HEK293 (cell line): ENCODE results near the gene MDH2.
A peak's percentile ranks its signal among the peaks of the same experiment; 100 is the strongest.

Experiments
- EGR2 ChIP-seq: fragments of 450-650 bp; formaldehyde crosslinking; IDR thresholded peaks from 2 replicates; pipeline ENCODE4 v1.5.1; 2016; ENCODE audit warnings: low read depth, missing biosample characterization, missing genetic modification characterization
- HOXA7 ChIP-seq: sonication (generic); formaldehyde crosslinking; IDR thresholded peaks from 2 replicates; pipeline ENCODE4 v1.8.1; 2022; ENCODE audit warnings: missing genetic modification reagents, borderline replicate concordance
- KLF7 ChIP-seq: fragments of 450-650 bp; formaldehyde crosslinking; IDR thresholded peaks from 2 replicates; pipeline ENCODE4 v1.5.1; 2016; ENCODE audit warnings: missing biosample characterization, missing genetic modification characterization, borderline replicate concordance
- PRDM2 ChIP-seq: fragments of 450-650 bp; formaldehyde crosslinking; IDR thresholded peaks from 2 replicates; pipeline ENCODE4 v1.5.1; 2016; ENCODE audit warnings: missing biosample characterization, missing genetic modification characterization, borderline replicate concordance
- REST ChIP-seq: fragments of 450-650 bp; formaldehyde crosslinking; IDR thresholded peaks from 2 replicates; pipeline ENCODE4 v1.5.1; 2016; ENCODE audit warnings: missing biosample characterization, missing genetic modification characterization
- SP3 ChIP-seq: fragments of 450-650 bp; formaldehyde crosslinking; IDR thresholded peaks from 2 replicates; pipeline ENCODE4 v1.5.1; 2016; ENCODE audit warnings: missing biosample characterization, missing genetic modification characterization
- ZIC2 ChIP-seq: fragments of 450-650 bp; formaldehyde crosslinking; IDR thresholded peaks from 2 replicates; pipeline ENCODE4 v1.5.1; 2016; ENCODE audit warnings: missing biosample characterization, missing genetic modification characterization
- ZNF175 ChIP-seq: fragments of 450-650 bp; formaldehyde crosslinking; IDR thresholded peaks from 2 replicates; pipeline ENCODE4 v1.5.1; 2016; ENCODE audit warnings: missing biosample characterization, missing genetic modification characterization
- ZNF248 ChIP-seq: fragments of 450-650 bp; formaldehyde crosslinking; IDR thresholded peaks from 2 replicates; pipeline ENCODE4 v1.5.1; 2017; ENCODE audit warnings: missing biosample characterization, missing genetic modification characterization
- ZNF280D ChIP-seq: fragments of 450-650 bp; formaldehyde crosslinking; IDR thresholded peaks from 2 replicates; pipeline ENCODE4 v1.5.1; 2016; ENCODE audit warnings: missing biosample characterization, missing genetic modification characterization
- ZNF302 ChIP-seq: fragments of 450-650 bp; formaldehyde crosslinking; IDR thresholded peaks from 2 replicates; pipeline ENCODE4 v1.5.1; 2016; ENCODE audit warnings: missing biosample characterization, missing genetic modification characterization, low read depth
- ZNF354C ChIP-seq: fragments of 450-650 bp; formaldehyde crosslinking; IDR thresholded peaks from 2 replicates; pipeline ENCODE4 v1.5.1; 2016; ENCODE audit warnings: missing biosample characterization, missing genetic modification characterization, low read depth, borderline replicate concordance
- ZNF433 ChIP-seq: fragments of 450-650 bp; formaldehyde crosslinking; IDR thresholded peaks from 2 replicates; pipeline ENCODE4 v1.5.1; 2016; ENCODE audit warnings: missing biosample characterization, missing genetic modification characterization, low read depth
- ZNF580 ChIP-seq: fragments of 450-650 bp; formaldehyde crosslinking; IDR thresholded peaks from 2 replicates; pipeline ENCODE4 v1.5.1; 2016; ENCODE audit warnings: missing biosample characterization, missing genetic modification characterization
- ZNF596 ChIP-seq: fragments of 450-650 bp; IDR thresholded peaks from 2 replicates; pipeline ENCODE4 v1.5.0; 2018; ENCODE audit warnings: missing biosample characterization, mild to moderate bottlenecking, missing genetic modification characterization, moderate library complexity
- ZNF621 ChIP-seq: fragments of 450-650 bp; formaldehyde crosslinking; IDR thresholded peaks from 2 replicates; pipeline ENCODE4 v1.5.1; 2017; ENCODE audit warnings: missing biosample characterization, missing genetic modification characterization
- ZNF629 ChIP-seq: fragments of 450-650 bp; formaldehyde crosslinking; IDR thresholded peaks from 2 replicates; pipeline ENCODE4 v1.5.1; 2017; ENCODE audit warnings: missing biosample characterization, missing genetic modification characterization
- ZNF777 ChIP-seq: fragments of 450-650 bp; formaldehyde crosslinking; IDR thresholded peaks from 2 replicates; pipeline ENCODE4 v1.5.1; 2017; ENCODE audit warnings: missing biosample characterization, missing genetic modification characterization, borderline replicate concordance
- ZNF785 ChIP-seq: fragments of 450-650 bp; formaldehyde crosslinking; IDR thresholded peaks from 2 replicates; pipeline ENCODE4 v1.5.1; 2016; ENCODE audit warnings: missing biosample characterization, missing genetic modification characterization
- ZNF791 ChIP-seq: fragments of 450-650 bp; formaldehyde crosslinking; IDR thresholded peaks from 2 replicates; pipeline ENCODE4 v1.5.1; 2016; ENCODE audit warnings: missing biosample characterization, missing genetic modification characterization
- ZNF830 ChIP-seq: fragments of 450-650 bp; IDR thresholded peaks from 2 replicates; pipeline ENCODE4 v1.5.0; 2018; ENCODE audit warnings: missing biosample characterization, missing genetic modification characterization, low read depth, mild to moderate bottlenecking, moderate library complexity
- TF ChIP-seq, protein P1 (sequence below): fragments of 450-650 bp; formaldehyde crosslinking; conservative IDR thresholded peaks from 2 replicates; pipeline ENCODE4 v1.5.1; 2016; ENCODE audit warnings: low read depth, missing biosample characterization, missing genetic modification characterization

The MDH2 gene

DNA sequence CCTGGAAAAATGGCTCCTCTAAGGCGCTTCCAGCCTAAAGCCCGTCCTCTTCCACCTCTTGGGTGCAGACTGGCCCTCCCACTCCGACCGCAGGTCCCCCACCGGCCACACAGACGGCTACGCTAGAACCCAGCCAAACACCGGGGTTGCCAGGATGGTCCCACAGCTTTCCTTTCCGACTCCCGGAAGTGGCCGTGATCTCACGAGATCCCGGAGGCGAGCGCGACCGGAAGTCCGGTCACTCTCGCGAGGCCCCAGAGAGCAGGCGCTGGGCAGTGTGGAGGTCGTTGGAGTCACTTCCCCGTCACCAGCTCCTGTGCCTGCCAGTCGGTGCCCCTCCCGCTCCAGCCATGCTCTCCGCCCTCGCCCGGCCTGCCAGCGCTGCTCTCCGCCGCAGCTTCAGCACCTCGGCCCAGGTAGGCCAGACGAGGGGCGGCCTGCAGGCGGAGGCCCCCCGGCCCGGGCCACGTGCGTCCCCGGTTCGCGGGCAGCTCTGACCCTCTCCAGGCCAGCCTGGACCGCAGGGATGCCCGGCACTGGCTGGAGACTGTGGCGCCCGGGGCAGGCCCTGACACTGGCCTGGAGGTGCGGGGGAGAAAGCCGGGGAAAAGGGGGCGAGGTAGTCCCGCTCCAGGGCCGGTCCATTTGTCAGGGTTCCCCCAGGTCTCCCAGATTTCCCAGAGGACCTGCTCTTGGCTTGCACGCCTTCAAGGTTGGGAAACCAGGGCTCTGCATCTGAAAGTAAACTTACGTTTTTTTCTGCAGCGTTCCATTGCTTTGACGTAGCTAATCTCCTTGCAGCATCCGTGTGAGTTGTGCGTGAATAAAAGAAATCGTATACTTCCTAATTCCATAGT lies at the start of gene MDH2, which contains the start of gene STYXL1 (continued):
- TF ChIP-seq, protein P1, sequence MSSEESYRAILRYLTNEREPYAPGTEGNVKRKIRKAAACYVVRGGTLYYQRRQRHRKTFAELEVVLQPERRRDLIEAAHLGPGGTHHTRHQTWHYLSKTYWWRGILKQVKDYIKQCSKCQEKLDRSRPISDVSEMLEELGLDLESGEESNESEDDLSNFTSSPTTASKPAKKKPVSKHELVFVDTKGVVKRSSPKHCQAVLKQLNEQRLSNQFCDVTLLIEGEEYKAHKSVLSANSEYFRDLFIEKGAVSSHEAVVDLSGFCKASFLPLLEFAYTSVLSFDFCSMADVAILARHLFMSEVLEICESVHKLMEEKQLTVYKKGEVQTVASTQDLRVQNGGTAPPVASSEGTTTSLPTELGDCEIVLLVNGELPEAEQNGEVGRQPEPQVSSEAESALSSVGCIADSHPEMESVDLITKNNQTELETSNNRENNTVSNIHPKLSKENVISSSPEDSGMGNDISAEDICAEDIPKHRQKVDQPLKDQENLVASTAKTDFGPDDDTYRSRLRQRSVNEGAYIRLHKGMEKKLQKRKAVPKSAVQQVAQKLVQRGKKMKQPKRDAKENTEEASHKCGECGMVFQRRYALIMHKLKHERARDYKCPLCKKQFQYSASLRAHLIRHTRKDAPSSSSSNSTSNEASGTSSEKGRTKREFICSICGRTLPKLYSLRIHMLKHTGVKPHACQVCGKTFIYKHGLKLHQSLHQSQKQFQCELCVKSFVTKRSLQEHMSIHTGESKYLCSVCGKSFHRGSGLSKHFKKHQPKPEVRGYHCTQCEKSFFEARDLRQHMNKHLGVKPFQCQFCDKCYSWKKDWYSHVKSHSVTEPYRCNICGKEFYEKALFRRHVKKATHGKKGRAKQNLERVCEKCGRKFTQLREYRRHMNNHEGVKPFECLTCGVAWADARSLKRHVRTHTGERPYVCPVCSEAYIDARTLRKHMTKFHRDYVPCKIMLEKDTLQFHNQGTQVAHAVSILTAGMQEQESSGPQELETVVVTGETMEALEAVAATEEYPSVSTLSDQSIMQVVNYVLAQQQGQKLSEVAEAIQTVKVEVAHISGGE (tag by site-specific recombination), result peak; percentile 98
- TF ChIP-seq ZIC2 (tag by site-specific recombination) (no peak), REST (tag by site-specific recombination) (0 out of 2 replicates have a peak, but pooled peaks have one; percentile 49), ZNF175 (tag by site-specific recombination) (no peak), ZNF621 (tag by site-specific recombination) (no peak), ZNF596 (tag by site-specific recombination) (no peak), ZNF433 (tag by site-specific recombination) (no peak), ZNF629 (tag by site-specific recombination) (0 out of 2 replicates have a peak, but pooled peaks have one; percentile 50), KLF7 (tag by site-specific recombination) (no peak), ZNF791 (tag by site-specific recombination) (no peak), PRDM2 (tag by site-specific recombination) (no peak), ZNF777 (tag by site-specific recombination) (0 out of 2 replicates have a peak, but pooled peaks have one; percentile 17), HOXA7 (CRISPR knock-in tag) (no peak), ZNF302 (no peak), EGR2 (tag by site-specific recombination) (peak; percentile 20; the same call in 1 of the 2 replicates), ZNF248 (tag by site-specific recombination) (no peak), ZNF580 (tag by site-specific recombination) (peak; percentile 91), ZNF280D (tag by site-specific recombination) (no peak), ZNF354C (tag by site-specific recombination) (no peak), ZNF785 (tag by site-specific recombination) (no peak), ZNF830 (tag by site-specific recombination) (no peak), SP3 (peak; percentile 52; the same call in 1 of the 2 replicates)
